ENCODE results near the gene SOX13. TPM values are rescaled to one million over a fixed set of nuclear protein-coding genes. Genes with fewer than 3 reads are reported as not detected.
A peak's percentile ranks its signal among the peaks of the same experiment; 100 is the strongest.

The SOX13 gene
- total and polyA plus RNA-seq, 2 of the 4 experiments (the other 2 are of a cell fraction): 0.54 to 3.5 TPM

DNA sequence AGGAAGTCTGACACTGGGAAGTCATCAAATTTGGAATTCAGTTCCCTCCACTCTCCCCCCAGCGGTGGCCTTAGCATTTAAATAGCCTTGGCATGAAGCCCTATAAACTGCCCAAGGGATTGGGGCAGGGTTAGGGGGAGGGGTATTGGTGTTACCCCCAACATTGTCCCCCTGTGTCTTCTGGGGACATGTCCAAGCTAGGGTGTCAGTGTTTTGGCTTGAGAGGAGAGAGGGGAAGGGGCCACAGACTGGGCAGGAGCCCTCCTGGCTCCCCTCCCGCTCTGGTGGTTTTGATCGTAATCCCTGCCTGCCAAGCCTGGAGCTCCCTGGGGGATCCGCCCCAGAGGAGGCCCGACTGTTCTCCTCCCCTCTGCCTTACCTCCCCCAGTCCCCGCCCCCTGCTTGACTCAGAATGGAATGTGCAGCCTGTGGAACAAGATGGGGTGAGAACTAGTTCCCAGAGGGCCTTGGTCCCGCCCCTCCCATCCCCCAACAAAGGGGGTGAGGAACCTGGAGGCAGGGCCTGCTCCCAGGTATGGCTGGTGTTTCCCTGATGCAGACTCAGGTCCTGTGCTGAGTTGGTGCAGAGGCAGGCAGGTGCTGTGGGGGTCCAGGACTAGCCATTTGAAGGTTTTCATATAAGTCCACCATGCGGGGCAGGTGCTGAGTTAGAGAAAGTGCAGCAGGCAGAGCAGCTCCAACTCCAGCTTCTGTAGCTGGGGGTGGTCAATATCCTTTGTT, 7.4 kb downstream of the SOX13 start:
- peak overlapping the region; percentile 59; the same call in 1 of the 2 replicates for H2BK20ac ChIP-seq (ENCODE audit: low read depth, low read length)
- H2AK9ac ChIP-seq (replicated peaks; ENCODE audit: low read depth, low read length, poor library complexity): peak overlapping the region; percentile 88
- peak overlapping the region; percentile 42 for H3K4me2 ChIP-seq (ENCODE audit: low read depth, low read length)
- peak overlapping the region; percentile 69 for H3K14ac ChIP-seq (replicated peaks; ENCODE audit: low read depth, low read length)
- H3K4ac ChIP-seq (ENCODE audit: low read depth, low read length): peak overlapping the region; percentile 80
- no peak overlapping the region for H3K27ac ChIP-seq (ENCODE audit: insufficient read depth, low read length)
- TF ChIP-seq, protein P1, sequence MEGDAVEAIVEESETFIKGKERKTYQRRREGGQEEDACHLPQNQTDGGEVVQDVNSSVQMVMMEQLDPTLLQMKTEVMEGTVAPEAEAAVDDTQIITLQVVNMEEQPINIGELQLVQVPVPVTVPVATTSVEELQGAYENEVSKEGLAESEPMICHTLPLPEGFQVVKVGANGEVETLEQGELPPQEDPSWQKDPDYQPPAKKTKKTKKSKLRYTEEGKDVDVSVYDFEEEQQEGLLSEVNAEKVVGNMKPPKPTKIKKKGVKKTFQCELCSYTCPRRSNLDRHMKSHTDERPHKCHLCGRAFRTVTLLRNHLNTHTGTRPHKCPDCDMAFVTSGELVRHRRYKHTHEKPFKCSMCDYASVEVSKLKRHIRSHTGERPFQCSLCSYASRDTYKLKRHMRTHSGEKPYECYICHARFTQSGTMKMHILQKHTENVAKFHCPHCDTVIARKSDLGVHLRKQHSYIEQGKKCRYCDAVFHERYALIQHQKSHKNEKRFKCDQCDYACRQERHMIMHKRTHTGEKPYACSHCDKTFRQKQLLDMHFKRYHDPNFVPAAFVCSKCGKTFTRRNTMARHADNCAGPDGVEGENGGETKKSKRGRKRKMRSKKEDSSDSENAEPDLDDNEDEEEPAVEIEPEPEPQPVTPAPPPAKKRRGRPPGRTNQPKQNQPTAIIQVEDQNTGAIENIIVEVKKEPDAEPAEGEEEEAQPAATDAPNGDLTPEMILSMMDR (conservative IDR thresholded peaks at IDR 0.05; ENCODE audit: low read depth, low read length): no peak
- no peak for TF ChIP-seq CEBPB (IDR thresholded peaks at IDR 0.05; ENCODE audit: low read depth, low read length)
- TF ChIP-seq POLR2A (IDR thresholded peaks at IDR 0.05; ENCODE audit: low read depth, low read length): no peak
- no peak for TF ChIP-seq FOS (IDR thresholded peaks at IDR 0.05; ENCODE audit: low read depth, low read length)
- no peak for TF ChIP-seq MXI1 (IDR thresholded peaks at IDR 0.05; ENCODE audit: borderline replicate concordance, low read depth, low read length)
- no peak; the same call in 1 of the 2 replicates for TF ChIP-seq MAZ (IDR thresholded peaks at IDR 0.05; ENCODE audit: borderline replicate concordance, low read depth, low read length)
- no peak for TF ChIP-seq BHLHE40 (IDR thresholded peaks at IDR 0.05; ENCODE audit: low read depth, low read length)
- TF ChIP-seq SMC3 (IDR thresholded peaks at IDR 0.05; ENCODE audit: low read depth, low read length): no peak
- no peak for TF ChIP-seq RFX5 (IDR thresholded peaks at IDR 0.05; ENCODE audit: low read depth, low read length)
- peaks cover 21% of the 10 kb centered on the region for H3K4me1 ChIP-seq (ENCODE audit: control insufficient read depth, insufficient read depth, low read length)
- no peaks in the 10 kb centered on the region for H3K27me3 ChIP-seq (ENCODE audit: control insufficient read depth, insufficient read depth, low read length)
- no peak overlapping the region for H3K56ac ChIP-seq (ENCODE audit: extremely low read depth, insufficient read depth, low read length)
- no TSS peak for BruUV-seq (replicated peaks)
- peak overlapping the region; percentile 43 for H2BK5ac ChIP-seq (ENCODE audit: low read depth, low read length, poor library complexity, severe bottlenecking)
- no peaks in the 10 kb centered on the region for H4K20me1 ChIP-seq (ENCODE audit: insufficient read depth, low read length)
- dilution Hi-C loops (cut with HindIII; ENCODE audit: low sequenced_read_pairs, unreplicated experiment) (no loop called here), in situ Hi-C loops (cut with MboI; ENCODE audit: low sequenced_read_pairs) (no loop called here), intact Hi-C loops (cut with micrococcal nuclease) (no loop called here)
- H3K23ac ChIP-seq (ENCODE audit: low read depth, low read length): peak overlapping the region; percentile 71; the same call in 1 of the 2 replicates
- DNase-seq: peak; percentile 72
- H2BK120ac ChIP-seq (ENCODE audit: low read depth, low read length): peak overlapping the region; percentile 57; the same call in 1 of the 2 replicates
- WGBS, 2 experiments (ENCODE audit: extremely low coverage in 2 of 2, insufficient read length in 1 of 2): no CpG with 5 or more reads among the region's 8 CpGs
- peak overlapping the region; percentile 38; the same call in 1 of the 2 replicates for H2AK5ac ChIP-seq (ENCODE audit: low read depth, low read length)
- peaks cover 15% of the 10 kb centered on the region for H3K9me1 ChIP-seq (ENCODE audit: insufficient read depth, low read length)
- POLR2A ChIA-PET (ENCODE audit: unreplicated experiment): interaction anchor here (0.6 kb wide), 1 partner anchor 232 kb away, joined by 4 read pairs; no protein-coding TSS in a partner anchor
- H4K5ac ChIP-seq (ENCODE audit: low read depth, low read length): peak overlapping the region; percentile 49; the same call in 1 of the 2 replicates
- peak overlapping the region; percentile 52 for H3K18ac ChIP-seq (ENCODE audit: low read depth, low read length)
- H3K36me3 ChIP-seq (ENCODE audit: control insufficient read depth, insufficient read depth, low read length): no peaks in the 10 kb centered on the region
- peak overlapping the region; percentile 88 for H2AFZ ChIP-seq (replicated peaks; ENCODE audit: low read length, poor library complexity)
- CTCF ChIA-PET: interaction anchor here (0.5 to 1.4 kb wide), 3 partner anchors 8 to 209 kb away, joined by 3 read pairs; no protein-coding TSS in a partner anchor
- peak overlapping the region; percentile 23 to 85; a peak in 3 of 4 replicates for H4K8ac ChIP-seq (ENCODE audit: low read depth in 2 of 2, low read length in 2 of 2)
- no peak overlapping the region; the same call in 2 of the 3 replicates for H2BK15ac ChIP-seq (ENCODE audit: low read depth, low read length)
- H3K79me1 ChIP-seq (ENCODE audit: low read depth in 1 of 2, low read length in 2 of 2): peaks cover 10 to 20% of the 10 kb centered on the region in 2 experiments
- H3K9me3 ChIP-seq (ENCODE audit: control insufficient read depth, insufficient read depth, low read length): no peaks in the 10 kb centered on the region
- H3K9ac ChIP-seq (ENCODE audit: low read depth, low read length): no peak overlapping the region
- ATAC-seq (ENCODE audit: low read depth): peak; percentile 86
- no peak overlapping the region for H3K4me3 ChIP-seq (ENCODE audit: insufficient read depth, low read depth, low read length)
- H4K91ac ChIP-seq (ENCODE audit: insufficient read depth, low read depth, low read length): peak overlapping the region; percentile 55; the same call in 1 of the 2 replicates
